IMR-90 (cell line): Measurements from ENCODE around the gene SH3BGRL3. TPM values are rescaled to one million over a fixed set of nuclear protein-coding genes. Genes with fewer than 3 reads are reported as not detected.

Experiments
- ATAC-seq: fragments of 200-7000 bp; cut with Tn5 transposase; 2 replicates; pipeline ENCODE4 v1.9.1; 2020; ENCODE audit warnings: low read depth, mild to moderate bottlenecking, moderate library complexity
- BruUV-seq: library from RNA; stranded (reverse); fragments of 400-500 nt; replicated peaks from 2 replicates; lab custom pipeline; 2021; lab: Mats Ljungman, UMichigan
- CTCF ChIA-PET: fragments of 300-600 bp; formaldehyde crosslinking; extraction: SDS; loops from one replicate; lab custom pipeline; 2021; ENCODE audit warnings: antibody characterized with exemption; lab: Yijun Ruan, JAX
- POLR2A ChIA-PET: fragments of 300-600 bp; sonication (Branson Sonifier 250); formaldehyde crosslinking; loops from one replicate; lab custom pipeline; 2022; ENCODE audit warnings: antibody characterized with exemption; ENCODE audit not compliant: unreplicated experiment; lab: Charles Lee
- DNase-seq: peaks from one replicate; pipeline ENCODE4 v3.0.0; 2013
- H2AFZ ChIP-seq: replicated peaks from 2 replicates; pipeline ENCODE3; 2013; ENCODE audit warnings: low read length, mild to moderate bottlenecking; ENCODE audit not compliant: poor library complexity
- H2AK5ac ChIP-seq: 2 replicates; pipeline ENCODE4 v1.6.1; 2013; ENCODE audit warnings: low read depth, low read length, inconsistent platforms
- H2AK9ac ChIP-seq: replicated peaks from 2 replicates; pipeline ENCODE3; 2013; ENCODE audit warnings: mild to moderate bottlenecking, low read depth, low read length, moderate library complexity; ENCODE audit not compliant: poor library complexity
- H2BK120ac ChIP-seq: 2 replicates; pipeline ENCODE4 v1.6.1; 2013; ENCODE audit warnings: low read depth, low read length, inconsistent platforms
- H2BK15ac ChIP-seq: 3 replicates; pipeline ENCODE4 v1.6.1; 2013; ENCODE audit warnings: low read depth, low read length, inconsistent platforms
- H2BK20ac ChIP-seq: 2 replicates; pipeline ENCODE4 v1.6.1; 2013; ENCODE audit warnings: low read depth, mild to moderate bottlenecking, inconsistent platforms, low read length, moderate library complexity
- H2BK5ac ChIP-seq: 2 replicates; pipeline ENCODE4 v1.6.1; 2013; ENCODE audit warnings: mild to moderate bottlenecking, low read depth, low read length, inconsistent platforms; ENCODE audit not compliant: poor library complexity, severe bottlenecking
- H3K14ac ChIP-seq: replicated peaks from 2 replicates; pipeline ENCODE4 v1.6.1; 2013; ENCODE audit warnings: low read depth, low read length, inconsistent platforms
- H3K18ac ChIP-seq: 2 replicates; pipeline ENCODE4 v1.6.1; 2013; ENCODE audit warnings: low read depth, low read length, control low read depth
- H3K23ac ChIP-seq: 2 replicates; pipeline ENCODE4 v1.6.1; 2013; ENCODE audit warnings: low read depth, low read length, inconsistent platforms
- H3K27ac ChIP-seq: 2 replicates; pipeline ENCODE4 v1.5.1; 2013; ENCODE audit warnings: mild to moderate bottlenecking, control low read depth, low read length; ENCODE audit not compliant: insufficient read depth
- H3K27me3 ChIP-seq: 2 replicates; pipeline ENCODE4 v1.6.1; 2013; ENCODE audit warnings: low read length; ENCODE audit not compliant: control insufficient read depth, insufficient read depth
- H3K36me3 ChIP-seq: 2 replicates; pipeline ENCODE4 v1.6.1; 2013; ENCODE audit warnings: low read length, mixed read lengths; ENCODE audit not compliant: control insufficient read depth, insufficient read depth
- H3K4ac ChIP-seq: 2 replicates; pipeline ENCODE4 v1.6.1; 2013; ENCODE audit warnings: low read depth, low read length, inconsistent platforms
- H3K4me1 ChIP-seq: 2 replicates; pipeline ENCODE4 v1.6.1; 2013; ENCODE audit warnings: low read length, mixed read lengths; ENCODE audit not compliant: control insufficient read depth, insufficient read depth
- H3K4me2 ChIP-seq: 2 replicates; pipeline ENCODE4 v1.6.1; 2013; ENCODE audit warnings: low read depth, mild to moderate bottlenecking, control low read depth, low read length, moderate library complexity
- H3K4me3 ChIP-seq: 2 replicates; pipeline ENCODE4 v1.5.1; 2013; ENCODE audit warnings: low read depth, mild to moderate bottlenecking, control low read depth, low read length, moderate library complexity; ENCODE audit not compliant: insufficient read depth
- H3K56ac ChIP-seq: 2 replicates; pipeline ENCODE4 v1.6.1; 2013; ENCODE audit warnings: low read length, inconsistent platforms; ENCODE audit not compliant: insufficient read depth; ENCODE audit errors: extremely low read depth
- H3K79me1 ChIP-seq, 2 experiments: 2 replicates each; pipeline ENCODE4 v1.6.1; 2013; ENCODE audit warnings: low read length in 2 of 2, inconsistent platforms in 1 of 2, low read depth in 1 of 2
- H3K9ac ChIP-seq: 2 replicates; pipeline ENCODE4 v1.6.1; 2013; ENCODE audit warnings: low read depth, low read length, control low read depth
- H3K9me1 ChIP-seq: 2 replicates; pipeline ENCODE4 v1.6.1; 2013; ENCODE audit warnings: low read length, inconsistent platforms; ENCODE audit not compliant: insufficient read depth
- H3K9me3 ChIP-seq: 2 replicates; pipeline ENCODE4 v1.6.1; 2013; ENCODE audit warnings: low read length; ENCODE audit not compliant: control insufficient read depth, insufficient read depth
- H4K20me1 ChIP-seq: 2 replicates; pipeline ENCODE4 v1.6.1; 2013; ENCODE audit warnings: low read length, inconsistent platforms; ENCODE audit not compliant: insufficient read depth
- H4K5ac ChIP-seq: 2 replicates; pipeline ENCODE4 v1.6.1; 2013; ENCODE audit warnings: mild to moderate bottlenecking, low read depth, low read length, control low read depth
- H4K8ac ChIP-seq, 2 experiments: 2 replicates each; pipeline ENCODE4 v1.6.1; 2013; ENCODE audit warnings: low read depth in 2 of 2, low read length in 2 of 2, control low read depth in 1 of 2, inconsistent platforms in 1 of 2
- H4K91ac ChIP-seq: 2 replicates; pipeline ENCODE4 v1.6.1; 2013; ENCODE audit warnings: low read depth, low read length, inconsistent platforms; ENCODE audit not compliant: insufficient read depth
- MXI1 ChIP-seq: IDR thresholded peaks from 2 replicates; pipeline ENCODE4 v1.6.1; 2012; ENCODE audit warnings: low read depth, mild to moderate bottlenecking, low read length, moderate library complexity, borderline replicate concordance
- POLR2A ChIP-seq: IDR thresholded peaks from 2 replicates; pipeline ENCODE4 v1.6.1; 2012; ENCODE audit warnings: mild to moderate bottlenecking, low read depth, low read length
- RAD21 ChIP-seq: IDR thresholded peaks from 2 replicates; pipeline ENCODE4 v1.6.1; 2012; ENCODE audit warnings: low read length, improper control_type of control experiment
- SMC3 ChIP-seq: fragments of 150-350 bp; IDR thresholded peaks from 2 replicates; pipeline ENCODE4 v1.6.1; 2016; ENCODE audit warnings: low read depth, mild to moderate bottlenecking, antibody characterized with exemption, low read length, moderate library complexity
- WGBS, 2 experiments: methylation state at CpG; one replicate each; pipeline versions ENCODE4 v1.1.5 to v1.1.7; 2013; ENCODE audit warnings: missing lambda C conversion rate in 2 of 2; ENCODE audit not compliant: insufficient read length in 1 of 2; ENCODE audit errors: extremely low coverage in 2 of 2; 5-methylcytosine and 5-hydroxymethylcytosine counted together
- dilution Hi-C: fragments of 300-500 bp; cut with HindIII; formaldehyde crosslinking; loops from one replicate; pipeline ENCODE4 v1.14.3; 2018; ENCODE audit warnings: low sequenced_read_pairs; ENCODE audit not compliant: unreplicated experiment
- in situ Hi-C: fragments of 300-500 bp; cut with MboI; formaldehyde crosslinking; loops from 3 replicates; pipeline ENCODE4 v1.14.3; 2019; ENCODE audit warnings: low sequenced_read_pairs, inconsistent platforms, mixed read lengths
- intact Hi-C: fragments of 100-400 bp; cut with micrococcal nuclease; formaldehyde crosslinking; loops from 2 replicates; pipeline ENCODE4 v1.10.0; 2022
- polyA plus RNA-seq, 3 experiments: library from polyadenylated mRNA; depleted of rRNA; stranded (reverse); fragments of >200 nt; gene quantifications; 2 replicates each; pipeline ENCODE4 v1.2.3, GENCODE V29; 2012; ENCODE audit warnings: low replicate concordance in 1 of 3
- total RNA-seq: library from RNA; depleted of rRNA; stranded (reverse); fragments of >200 nt; gene quantifications from 2 replicates; pipeline ENCODE4 v1.2.3, GENCODE V29; 2012

The SH3BGRL3 gene
- total and polyA plus RNA-seq, 2 of the 4 experiments (the other 2 are of a cell fraction), result 35.0 to 483 TPM

DNA sequence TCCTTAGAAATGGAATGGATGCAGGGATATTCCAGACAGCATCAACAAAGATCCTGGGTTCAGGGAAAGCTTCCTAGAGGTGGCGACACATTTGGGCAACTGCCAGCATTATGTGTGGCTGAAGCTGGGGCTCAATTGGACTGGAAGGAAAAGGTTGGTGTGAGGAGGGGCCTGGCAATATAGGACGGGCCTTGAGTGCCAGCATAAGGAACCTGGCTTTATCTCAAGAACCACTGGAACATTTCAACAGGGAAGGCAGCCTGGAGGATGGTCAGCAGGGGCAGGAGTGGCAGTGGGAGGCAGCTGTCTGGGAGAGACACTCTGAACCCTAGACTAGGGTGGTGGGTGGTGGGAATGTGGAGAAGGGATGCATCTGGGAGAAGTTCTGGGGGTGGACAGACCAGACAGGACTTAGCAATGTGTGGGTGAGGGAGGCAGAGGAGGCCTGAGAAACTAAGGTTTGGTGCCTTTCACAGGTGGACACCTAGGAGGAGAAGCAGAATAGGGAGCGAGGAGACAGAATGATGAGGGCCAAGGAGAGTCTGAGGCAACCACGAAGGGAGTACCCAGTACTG lies 3.5 kb downstream of the SH3BGRL3 start:
- 67% methylated on average over 1 of the region's 4 CpGs; no CpG with 5 or more reads in 1 of the 2 experiments for WGBS, 2 experiments
- H3K27me3 ChIP-seq, result no peaks in the 10 kb centered on the region
- peak overlapping the region; percentile 98 for H3K4ac ChIP-seq
- CTCF ChIA-PET, result no interaction called here
- no peak for TF ChIP-seq MXI1
- TF ChIP-seq POLR2A, result 0 out of 2 replicates have a peak, but pooled peaks have one; percentile 28
- no peak for TF ChIP-seq RAD21
- TF ChIP-seq SMC3, result no peak
- peaks cover 42% of the 10 kb centered on the region for H3K9me1 ChIP-seq
- peak overlapping the region; percentile 80 for H2AK9ac ChIP-seq
- peaks cover 20% of the 10 kb centered on the region for H3K36me3 ChIP-seq
- DNase-seq, result no peak
- peak overlapping the region; percentile 6 for H3K14ac ChIP-seq
- H3K4me2 ChIP-seq, result no peak overlapping the region
- dilution Hi-C loops, result no loop called here
- peaks cover 20 to 70% of the 10 kb centered on the region in 2 experiments for H3K79me1 ChIP-seq
- no peak overlapping the region for H3K56ac ChIP-seq
- H2BK20ac ChIP-seq, result peak overlapping the region; percentile 90; the same call in 1 of the 2 replicates
- peak overlapping the region; percentile 61 for H4K91ac ChIP-seq
- no peak overlapping the region for H3K4me3 ChIP-seq
- peak overlapping the region; percentile 6; the same call in 1 of the 2 replicates for H3K18ac ChIP-seq
- peaks cover 49% of the 10 kb centered on the region for H3K4me1 ChIP-seq
- H3K27ac ChIP-seq, result peak overlapping the region; percentile 77
- H4K8ac ChIP-seq, result peak overlapping the region; percentile 15 to 70; a peak in 3 of 4 replicates
- POLR2A ChIA-PET, result no interaction called here
- H4K20me1 ChIP-seq, result peaks cover 44% of the 10 kb centered on the region
- 0 out of 2 replicates have a peak overlapping the region, but pooled peaks have one; percentile 15 for H4K5ac ChIP-seq
- H3K9ac ChIP-seq, result no peak overlapping the region; the same call in 1 of the 2 replicates
- in situ Hi-C loops, result no loop called here
- BruUV-seq, result no TSS peak
- ATAC-seq, result no peak
- peak overlapping the region; percentile 24 for H2AFZ ChIP-seq
- peak overlapping the region; percentile 44; the same call in 1 of the 3 replicates for H2BK15ac ChIP-seq
- H3K23ac ChIP-seq, result peak overlapping the region; percentile 35; the same call in 1 of the 2 replicates
- H2BK120ac ChIP-seq, result peak overlapping the region; percentile 42; the same call in 1 of the 2 replicates
- H2AK5ac ChIP-seq, result peak overlapping the region; percentile 88
- H3K9me3 ChIP-seq, result no peaks in the 10 kb centered on the region
- intact Hi-C loops, result no loop called here
- peak overlapping the region; percentile 98 for H2BK5ac ChIP-seq
